GM12873 (cell line): ENCODE measurements around the gene LMTK3.

ENCODE experiments used
- CTCF ChIP-seq: IDR thresholded peaks from 2 replicates; pipeline ENCODE4 v1.5.1; 2012; ENCODE audit warnings: low read depth, mild to moderate bottlenecking, moderate library complexity, low read length, control low read depth; ENCODE audit not compliant: insufficient read depth; ENCODE audit errors: missing control alignments

Gene LMTK3

GRCh38 chr19:48475369-48476068 lies 36.1 kb downstream of the LMTK3 start:
- no peak for TF ChIP-seq CTCF

GRCh38 chr19:48474084-48474592 lies 37.5 kb downstream of the LMTK3 start:
- no peak for TF ChIP-seq CTCF

GRCh38 chr19:48473161-48473966 lies 38.3 kb downstream of the LMTK3 start:
- TF ChIP-seq CTCF = no peak

- no peak for TF ChIP-seq CTCF
These were observed 39.8 kb downstream of the LMTK3 start for GRCh38 chr19:48471836-48472235.

GRCh38 chr19:48470856-48471255 lies 40.8 kb downstream of the LMTK3 start:
- TF ChIP-seq CTCF = no peak

GRCh38 chr19:48469934-48470680 lies 41.5 kb downstream of the LMTK3 start:
- TF ChIP-seq CTCF = no peak
